Activated CD4-positive, CD25-positive, alpha-beta regulatory T cell treated with anti-CD3 and anti-CD28 coated beads, Interleukin-2, amount 50 U/mL, for 24 hours (primary cell): ENCODE results near the gene SRGAP1.
"Not testable (repeated sequence)": the region's sequence is repeated elsewhere in the genome, so short reads cannot be mapped to it uniquely, and the experiment has no call there.

Experiments
- ATAC-seq, 2 donors: fragments of 150-1000 bp; cut with Tn5 transposase; one replicate each; pipeline ENCODE4 v1.10.0; 2021; ENCODE audit warnings: mild to moderate bottlenecking in 1 of 2, moderate library complexity in 1 of 2

Gene SRGAP1

GRCh38 chr12:64018116-64018515 is 173.6 kb downstream of the SRGAP1 start:
- not testable (repeated sequence) for ATAC-seq

GRCh38 chr12:64018524-64018923 is 174.0 kb downstream of the SRGAP1 start:
- no peak for ATAC-seq

- ATAC-seq, result no peak
These were observed 174.6 kb downstream of the SRGAP1 start for GRCh38 chr12:64019101-64019500.

GRCh38 chr12:64019654-64020053 is 175.2 kb downstream of the SRGAP1 start:
- no peak for ATAC-seq

GRCh38 chr12:64025174-64025958 is 180.9 kb downstream of the SRGAP1 start:
- ATAC-seq, result no peak

- no peak for ATAC-seq
These were observed 182.8 kb downstream of the SRGAP1 start for GRCh38 chr12:64027311-64027710.

- no peak for ATAC-seq
These were observed 184.0 kb downstream of the SRGAP1 start for GRCh38 chr12:64028541-64028940.

GRCh38 chr12:64029013-64029857 is 184.7 kb downstream of the SRGAP1 start:
- ATAC-seq, result no peak

GRCh38 chr12:64030155-64030554 is 185.7 kb downstream of the SRGAP1 start:
- no peak for ATAC-seq

- not testable (repeated sequence) for ATAC-seq
These were observed 189.6 kb downstream of the SRGAP1 start for GRCh38 chr12:64034056-64034455.

GRCh38 chr12:64034901-64035576 is 190.5 kb downstream of the SRGAP1 start:
- ATAC-seq, result no peak

- ATAC-seq, result no peak
These were observed 191.9 kb downstream of the SRGAP1 start for GRCh38 chr12:64036414-64036813.

GRCh38 chr12:64039281-64039871 is 194.9 kb downstream of the SRGAP1 start:
- ATAC-seq, result no peak

GRCh38 chr12:64042911-64043310 is 198.4 kb downstream of the SRGAP1 start:
- no peak for ATAC-seq

- no peak for ATAC-seq
These were observed 199.7 kb downstream of the SRGAP1 start for GRCh38 chr12:64044191-64044590.

- ATAC-seq, result no peak
These were observed 206.6 kb downstream of the SRGAP1 start for GRCh38 chr12:64051057-64051456.

GRCh38 chr12:64053117-64053516 is 208.6 kb downstream of the SRGAP1 start:
- ATAC-seq, result no peak

GRCh38 chr12:64054079-64054520 is 209.6 kb downstream of the SRGAP1 start:
- ATAC-seq, result no peak

GRCh38 chr12:64056741-64057140 is 212.2 kb downstream of the SRGAP1 start:
- ATAC-seq, result no peak

- no peak for ATAC-seq
These were observed 213.2 kb downstream of the SRGAP1 start for GRCh38 chr12:64057706-64058105.

- no peak for ATAC-seq
These were observed 214.2 kb downstream of the SRGAP1 start for GRCh38 chr12:64058541-64059265.

GRCh38 chr12:64059685-64060084 is 215.2 kb downstream of the SRGAP1 start:
- ATAC-seq, result no peak
